Motor neuron (in vitro differentiated cells): ENCODE results near the gene TMTC1. TPM values are rescaled to one million over a fixed set of nuclear protein-coding genes. Genes with fewer than 3 reads are reported as not detected.
A peak's percentile ranks its signal among the peaks of the same experiment; 100 is the strongest.

ENCODE experiments used
- ATAC-seq, 8 experiments: fragments of 200-7000 bp; cut with Tn5 transposase; replicated peaks in 6 of 8; 2 replicates each; pipeline ENCODE4 v1.8.0; 2021; ENCODE audit warnings: mild to moderate bottlenecking in 8 of 8, moderate library complexity in 8 of 8
- H3K27ac ChIP-seq, 2 donors: fragments of 250-450 bp; sonication (Bioruptor Pico); 2 replicates each; pipeline ENCODE4 v1.9.0; 2021; ENCODE audit warnings: antibody characterized with exemption in 2 of 2, mild to moderate bottlenecking in 2 of 2, moderate library complexity in 1 of 2
- H3K4me1 ChIP-seq, 2 donors: fragments of 250-450 bp; sonication (Bioruptor Pico); replicated peaks in 1 of 2; 2 replicates each; pipeline ENCODE4 v1.6.1; 2021; ENCODE audit warnings: antibody characterized with exemption in 2 of 2, mild to moderate bottlenecking in 2 of 2, moderate library complexity in 1 of 2
- H3K4me3 ChIP-seq, 5 donors: fragments of 250-450 bp; sonication (Bioruptor Pico); 2 replicates each; pipeline ENCODE4 v1.9.0; 2021; ENCODE audit warnings: antibody characterized with exemption in 5 of 5, mild to moderate bottlenecking in 5 of 5, moderate library complexity in 4 of 5
- WGBS, 10 experiments: fragments of 450-650 bp; shearing (Covaris generic); methylation state at CpG; one replicate each; pipeline ENCODE4 v1.0.0; 2022; 5-methylcytosine and 5-hydroxymethylcytosine counted together
- in situ Hi-C, 9 experiments: fragments of 400-800 bp; cut with MboI; loops; one replicate each; pipeline ENCODE4 v1.15.0; 2021; ENCODE audit warnings: low sequenced_read_pairs in 9 of 9, low pct_unique_long_range_greater_than_20kb in 2 of 9; ENCODE audit not compliant: unreplicated experiment in 9 of 9
- total RNA-seq, 8 experiments: library from RNA; unstranded; fragments of 300-600 nt; gene quantifications; 2 replicates each; pipeline versions ENCODE4 v1.2.3 to v1.2.4, GENCODE V29; 2022

TMTC1 gene
- total RNA-seq, 8 experiments from 2014 or later, result 5.8 to 98.0 (median 10.4) TPM

GRCh38 chr12:29608581-29608980 is 175.2 kb downstream of the TMTC1 start:
- Histone ChIP-seq H3K4me1 (no peaks in the 10 kb centered on the region), H3K27ac (no peak overlapping the region), H3K4me3 (no peak overlapping the region)
- WGBS, 10 experiments, result 59 to 100% (median 88%) methylated on average over 1 to 6 of the region's 7 CpGs; no CpG with 5 or more reads in 1 of the 10 experiments
- ATAC-seq, result no peak
- in situ Hi-C loops, result no loop called here

GRCh38 chr12:29599381-29599780 is 184.4 kb downstream of the TMTC1 start:
- in situ Hi-C loops, result no loop called here
- H3K4me3 ChIP-seq, result no peak overlapping the region
- H3K4me1 ChIP-seq, result peaks cover 9% of the 10 kb centered on the region in 2 donors
- no peak overlapping the region for H3K27ac ChIP-seq
- WGBS, 10 experiments, result 8 to 43% (median 23%) methylated on average over 1 to 3 of the region's 3 CpGs
- peak in 6 of 8 experiments; percentile 33 to 62 (median 50) for ATAC-seq

- WGBS, 10 experiments, result 20 to 100% (median 89%) methylated on average over 1 of the region's 1 CpG; no CpG with 5 or more reads in 3 of the 10 experiments
- Histone ChIP-seq H3K27ac (no peak overlapping the region), H3K4me1 (peaks cover 9% of the 10 kb centered on the region in 2 donors), H3K4me3 (no peak overlapping the region)
- no peak for ATAC-seq
- in situ Hi-C loops, result no loop called here
These were observed 188.5 kb downstream of the TMTC1 start for GRCh38 chr12:29595071-29595755.

- no peak for ATAC-seq
- WGBS, 10 experiments, result 0 to 100% (median 85%) methylated on average over 1 to 2 of the region's 2 CpGs; no CpG with 5 or more reads in 4 of the 10 experiments
- Histone ChIP-seq H3K4me1 (no peaks in the 10 kb centered on the region), H3K4me3 (no peak overlapping the region), H3K27ac (no peak overlapping the region)
- in situ Hi-C loops, result no loop called here
These were observed 190.7 kb downstream of the TMTC1 start for GRCh38 chr12:29593001-29593400.

- Histone ChIP-seq H3K27ac (no peak overlapping the region), H3K4me3 (no peak overlapping the region), H3K4me1 (no peaks in the 10 kb centered on the region)
- 0 to 42% (median 11%) methylated on average over 1 to 8 of the region's 11 CpGs for WGBS, 10 experiments
- in situ Hi-C loops, result no loop called here
- ATAC-seq, result peak; percentile 47 to 98 (median 70)
These were observed 192.4 kb downstream of the TMTC1 start for GRCh38 chr12:29591140-29592020.

- no peak overlapping the region for H3K4me3 ChIP-seq
- WGBS, 10 experiments, result 40 to 100% (median 94%) methylated on average over 1 to 2 of the region's 2 CpGs; no CpG with 5 or more reads in 4 of the 10 experiments
- in situ Hi-C loops, result no loop called here
- ATAC-seq, result no peak
- H3K27ac ChIP-seq, result no peak overlapping the region
- H3K4me1 ChIP-seq, result no peaks in the 10 kb centered on the region
These were observed 193.9 kb downstream of the TMTC1 start for GRCh38 chr12:29589851-29590250.

GRCh38 chr12:29589286-29589820 is 194.4 kb downstream of the TMTC1 start:
- ATAC-seq, result no peak
- H3K4me3 ChIP-seq, result no peak overlapping the region
- in situ Hi-C loops, result no loop called here
- WGBS, 10 experiments, result 80 to 100% (median 100%) methylated on average over 1 to 2 of the region's 2 CpGs; no CpG with 5 or more reads in 3 of the 10 experiments
- H3K27ac ChIP-seq, result no peak overlapping the region
- H3K4me1 ChIP-seq, result no peaks in the 10 kb centered on the region

- Histone ChIP-seq H3K4me3 (no peak overlapping the region), H3K4me1 (no peaks in the 10 kb centered on the region), H3K27ac (no peak overlapping the region)
- peak in 4 of 8 experiments; percentile 63 to 93 (median 78) for ATAC-seq
- in situ Hi-C loops, result no loop called here
- WGBS, 10 experiments, result 0 to 100% (median 90%) methylated on average over 1 to 4 of the region's 4 CpGs; no CpG with 5 or more reads in 2 of the 10 experiments
These were observed 201.0 kb downstream of the TMTC1 start for GRCh38 chr12:29582677-29583272.

GRCh38 chr12:29582146-29582545 is 201.6 kb downstream of the TMTC1 start:
- in situ Hi-C loops, result no loop called here
- no peak overlapping the region for H3K27ac ChIP-seq
- no peaks in the 10 kb centered on the region for H3K4me1 ChIP-seq
- ATAC-seq, result no peak
- no peak overlapping the region for H3K4me3 ChIP-seq

GRCh38 chr12:29581631-29582030 is 202.1 kb downstream of the TMTC1 start:
- H3K4me1 ChIP-seq, result no peaks in the 10 kb centered on the region
- in situ Hi-C loops, result no loop called here
- ATAC-seq, result no peak
- no peak overlapping the region for H3K4me3 ChIP-seq
- 31 to 95% (median 85%) methylated on average over 2 to 4 of the region's 4 CpGs; no CpG with 5 or more reads in 1 of the 10 experiments for WGBS, 10 experiments
- H3K27ac ChIP-seq, result no peak overlapping the region

GRCh38 chr12:29580971-29581370 is 202.8 kb downstream of the TMTC1 start:
- no peaks in the 10 kb centered on the region for H3K4me1 ChIP-seq
- no peak for ATAC-seq
- in situ Hi-C loops, result no loop called here
- WGBS, 10 experiments, result 0 to 100% (median 43%) methylated on average over 1 of the region's 1 CpG; no CpG with 5 or more reads in 1 of the 10 experiments
- H3K4me3 ChIP-seq, result no peak overlapping the region
- no peak overlapping the region for H3K27ac ChIP-seq

GRCh38 chr12:29578731-29579130 is 205.0 kb downstream of the TMTC1 start:
- in situ Hi-C loops, result no loop called here
- no peak for ATAC-seq
- H3K4me1 ChIP-seq, result no peaks in the 10 kb centered on the region

GRCh38 chr12:29578070-29578469 is 205.7 kb downstream of the TMTC1 start:
- Histone ChIP-seq H3K4me3 (no peak overlapping the region), H3K27ac (no peak overlapping the region), H3K4me1 (peaks cover 0 to under 1% of the 10 kb centered on the region in 2 donors)
- no peak for ATAC-seq
- 13 to 89% (median 81%) methylated on average over 1 of the region's 1 CpG; no CpG with 5 or more reads in 2 of the 10 experiments for WGBS, 10 experiments
- in situ Hi-C loops, result no loop called here

More at GRCh38 chr12:29578731-29579130, 205.0 kb downstream of the TMTC1 start:
- Histone ChIP-seq H3K4me3 (no peak overlapping the region), H3K27ac (no peak overlapping the region)
- whole genome bisulfite sequencing, 10 experiments, result 0 to 100% (median 61%) methylated on average over 1 to 3 of the region's 3 CpGs; no CpG with 5 or more reads in 4 of the 10 experiments
